ENCODE data around the gene ZNF22.

ZNF22 gene

GRCh38 chr10:44978213-44978569, 22.5 kb upstream of the ZNF22 start:
- no peak for DNase-seq

- peak; percentile 33 for DNase-seq
These were observed 22.0 kb upstream of the ZNF22 start, which contains the start of gene DEPP1 for GRCh38 chr10:44978570-44979280. Gene DEPP1, minus strand, starts transcription at chr10:44978809. Its CDS starts 779 bp downstream, at chr10:44978030.

GRCh38 chr10:44979281-44980191, 21.2 kb upstream of the ZNF22 start:
- DNase-seq, result no peak

DNA sequence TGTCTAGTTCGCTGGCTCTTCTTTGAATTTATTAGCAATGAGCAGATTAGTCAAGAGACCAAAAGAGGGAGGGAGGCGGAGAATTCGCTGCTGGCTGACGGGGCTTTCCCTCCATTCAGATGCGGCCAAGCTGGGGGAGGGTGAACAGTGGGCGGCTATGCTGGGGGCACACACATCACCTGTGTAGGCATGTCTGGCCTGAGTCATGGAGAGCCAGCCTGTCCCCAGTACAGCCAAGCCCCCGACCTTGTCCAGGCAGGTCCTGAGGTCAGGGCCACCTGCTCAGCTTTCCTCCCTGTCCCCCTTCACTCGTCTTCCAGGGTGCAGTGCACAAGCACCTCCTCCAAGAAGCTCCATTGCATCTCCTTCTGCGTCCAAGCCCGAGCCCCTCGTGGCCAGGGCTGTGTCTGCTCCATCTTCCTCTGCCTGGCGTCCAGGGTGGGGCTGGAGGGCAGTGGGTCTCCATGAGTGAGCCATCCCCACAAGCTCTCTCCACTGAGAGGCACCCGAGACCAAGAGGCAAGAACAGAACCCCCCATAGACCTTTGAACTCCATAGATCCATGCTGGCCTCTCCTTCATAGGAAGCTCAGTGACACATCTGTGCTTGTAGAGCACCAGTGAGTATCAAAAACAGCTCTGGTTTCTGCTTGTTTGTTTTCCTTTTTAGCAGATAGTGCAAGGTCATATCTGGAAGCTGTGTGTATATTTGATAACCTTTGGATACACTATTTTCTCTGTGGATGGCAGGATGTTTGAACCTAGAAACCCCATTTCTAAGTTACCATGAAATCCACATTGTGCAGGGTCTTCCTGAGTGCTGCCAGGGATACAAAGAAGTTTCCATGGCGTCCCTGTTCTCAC, 20.2 kb upstream of the ZNF22 start:
- no peak for DNase-seq

- no peak for DNase-seq
These were observed 19.3 kb upstream of the ZNF22 start for GRCh38 chr10:44981172-44982113.

- DNase-seq, result no peak
These were observed 18.6 kb upstream of the ZNF22 start for GRCh38 chr10:44982114-44982460.

DNA sequence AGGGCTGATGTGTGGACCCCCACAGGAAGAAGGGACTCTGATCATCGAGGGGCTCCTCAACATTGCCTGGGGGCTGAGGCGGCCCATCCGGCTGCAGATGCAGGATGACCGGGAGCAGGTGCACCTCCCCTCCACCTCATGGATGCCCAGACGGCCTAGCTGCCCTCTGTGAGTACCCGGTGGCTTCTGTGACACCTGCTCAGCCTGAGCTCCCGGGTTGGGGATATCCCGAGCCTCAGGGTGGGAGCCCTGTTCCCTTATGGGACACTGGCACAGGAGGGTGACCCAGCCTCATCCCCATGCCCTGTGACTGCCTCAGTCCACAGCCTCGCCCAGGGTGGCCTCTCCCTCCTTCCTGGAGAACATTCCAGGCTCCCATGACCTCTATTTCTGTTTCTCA, 18.2 kb upstream of the ZNF22 start:
- no peak for DNase-seq

DNA sequence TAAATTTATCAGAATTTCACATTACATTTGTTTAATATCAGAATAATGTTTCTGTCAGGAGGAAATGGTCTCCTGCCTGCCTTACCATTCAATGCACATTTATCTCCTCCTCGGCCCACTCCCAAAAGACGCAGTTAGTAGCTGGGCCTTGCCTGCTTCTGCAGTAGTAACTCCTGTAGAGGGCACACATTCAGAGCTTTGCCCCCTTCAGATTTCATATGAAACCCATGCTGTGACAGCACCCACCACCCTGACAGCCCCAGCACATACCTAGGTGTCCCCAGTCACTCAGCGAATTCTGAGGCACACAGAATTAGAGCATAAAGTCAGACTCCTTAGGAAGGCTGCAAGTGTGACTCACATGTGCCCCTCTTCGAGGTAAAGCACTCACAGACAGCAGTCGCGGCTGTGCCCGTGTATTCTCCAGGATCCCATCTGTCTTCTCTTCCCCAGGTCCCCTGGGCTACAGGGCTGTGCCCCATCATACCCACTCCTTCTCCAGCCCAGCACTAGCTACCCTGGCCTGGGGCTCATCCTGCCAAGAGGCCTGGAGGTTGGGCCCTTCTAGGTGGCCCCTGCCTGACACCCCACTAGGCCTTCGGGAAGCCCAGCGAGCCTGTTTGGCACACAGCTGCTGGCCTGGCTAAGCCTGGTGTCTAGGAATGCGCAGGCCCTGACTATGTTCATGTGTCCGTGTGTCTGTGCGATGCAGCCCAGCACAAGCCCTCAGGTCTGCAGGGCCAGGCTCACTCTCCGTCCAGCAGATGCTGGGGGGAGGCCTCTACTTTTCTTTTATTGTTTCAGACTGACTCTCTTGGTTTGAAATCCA, 17.4 kb upstream of the ZNF22 start:
- DNase-seq, result no peak

GRCh38 chr10:44983895-44984278, 16.8 kb upstream of the ZNF22 start:
- DNase-seq, result no peak

DNA sequence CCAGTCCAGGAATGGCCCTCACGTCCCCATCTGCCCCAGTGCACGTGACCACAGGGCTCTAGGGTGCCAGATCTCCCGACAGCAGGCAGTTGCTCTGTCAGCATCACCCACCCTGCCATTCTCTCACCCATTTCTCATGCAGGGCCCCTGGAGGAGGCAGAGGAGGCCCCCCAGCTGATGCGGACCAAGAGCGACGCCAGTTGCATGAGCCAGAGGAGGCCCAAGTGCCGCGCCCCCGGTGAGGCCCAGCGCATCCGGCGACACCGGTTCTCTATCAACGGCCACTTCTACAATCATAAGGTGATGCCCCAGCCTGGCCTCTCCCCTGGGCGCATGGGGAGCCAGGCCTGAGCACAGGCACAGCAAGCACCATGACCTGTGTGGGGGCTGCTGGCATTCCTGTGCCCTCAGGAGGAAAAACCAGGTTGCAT, 16.0 kb upstream of the ZNF22 start:
- DNase-seq, result no peak

- no peak for DNase-seq
These were observed 15.5 kb upstream of the ZNF22 start for GRCh38 chr10:44985175-44985681.

GRCh38 chr10:44986179-44986578, 14.5 kb upstream of the ZNF22 start:
- no peak for DNase-seq

GRCh38 chr10:44986670-44987069, 14.1 kb upstream of the ZNF22 start:
- DNase-seq, result no peak

DNA sequence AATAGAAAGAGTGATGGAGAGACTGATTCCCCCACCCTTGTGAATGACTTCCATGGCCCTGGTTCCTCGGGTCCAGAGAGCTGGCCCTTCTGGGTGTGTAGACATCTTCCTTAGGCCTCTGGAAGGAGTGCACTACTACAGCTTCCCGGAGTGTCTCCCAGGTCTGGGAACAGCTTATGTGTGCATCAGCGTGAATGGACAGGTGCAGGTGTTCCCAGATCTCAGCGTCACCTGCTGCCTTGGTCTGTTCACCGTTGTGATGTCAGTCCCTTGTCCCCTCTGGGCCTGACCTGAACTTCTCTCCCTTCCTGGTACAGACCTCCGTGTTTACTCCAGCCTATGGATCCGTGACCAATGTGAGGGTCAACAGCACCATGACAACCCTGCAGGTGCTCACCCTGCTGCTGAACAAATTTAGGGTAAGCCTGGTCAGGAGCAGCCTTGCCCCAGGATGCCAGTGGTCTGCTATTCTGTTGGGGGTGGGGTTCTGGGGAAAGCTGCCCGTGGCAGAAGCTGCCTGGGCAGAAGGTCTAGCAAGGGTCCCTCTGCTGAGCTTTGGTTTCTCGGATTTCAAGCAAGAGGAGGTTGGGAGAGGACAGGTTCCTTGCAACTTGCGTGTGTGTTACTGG, 11.7 kb upstream of the ZNF22 start:
- DNase-seq, result no peak

DNA sequence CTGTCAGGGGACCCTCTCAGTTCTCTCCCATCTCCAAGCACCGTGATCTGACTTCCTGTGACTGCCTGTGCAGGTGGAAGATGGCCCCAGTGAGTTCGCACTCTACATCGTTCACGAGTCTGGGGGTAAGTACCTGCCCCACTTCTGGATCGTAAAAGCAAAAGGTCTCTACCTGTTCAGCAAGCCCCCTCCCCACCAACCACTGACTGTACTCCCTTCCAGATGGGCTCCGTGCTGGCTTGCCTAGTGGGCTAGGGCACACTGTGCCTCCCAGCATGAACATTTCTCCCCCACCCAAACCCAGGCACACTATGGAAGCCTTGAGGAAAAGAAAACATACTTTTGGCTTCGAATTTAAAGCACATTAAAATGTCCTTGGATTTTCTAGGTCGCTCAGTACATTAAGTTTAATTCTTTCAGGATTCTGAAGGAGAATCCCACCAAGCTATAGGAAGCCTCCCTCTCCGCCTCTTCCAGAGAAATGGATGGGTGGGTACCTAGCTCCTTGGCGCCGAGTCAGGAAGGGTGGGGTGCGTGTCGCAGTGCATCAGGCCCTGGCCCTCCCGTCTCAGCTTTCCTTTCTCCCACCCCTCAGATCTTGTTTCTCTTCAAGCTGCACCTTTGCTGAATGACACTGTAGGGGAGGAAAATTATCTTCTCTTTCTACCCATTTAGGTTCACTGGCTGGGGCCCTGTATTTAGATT, 11.0 kb upstream of the ZNF22 start:
- DNase-seq, result no peak

- DNase-seq, result no peak
These were observed 10.4 kb upstream of the ZNF22 start for GRCh38 chr10:44990302-44990655.

DNA sequence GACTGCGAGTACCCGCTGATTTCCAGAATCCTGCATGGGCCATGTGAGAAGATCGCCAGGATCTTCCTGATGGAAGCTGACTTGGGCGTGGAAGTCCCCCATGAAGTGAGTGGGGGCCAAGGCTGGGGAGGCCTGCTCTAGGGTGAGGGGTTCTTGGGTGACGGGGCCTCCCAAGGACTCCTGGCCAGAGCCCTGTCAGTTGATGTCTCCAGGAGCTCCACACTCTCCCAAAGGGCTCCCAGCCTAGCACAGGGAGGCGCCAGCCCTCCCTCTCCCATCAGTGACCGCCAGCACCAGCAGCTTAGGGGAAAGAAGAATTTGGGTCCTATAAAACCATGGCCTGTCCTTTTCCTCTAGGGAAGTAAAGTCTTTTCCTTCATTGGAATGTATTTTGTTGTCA, 9.8 kb upstream of the ZNF22 start:
- DNase-seq, result no peak

- no peak for DNase-seq
These were observed 9.2 kb upstream of the ZNF22 start for GRCh38 chr10:44991571-44991970.

DNA sequence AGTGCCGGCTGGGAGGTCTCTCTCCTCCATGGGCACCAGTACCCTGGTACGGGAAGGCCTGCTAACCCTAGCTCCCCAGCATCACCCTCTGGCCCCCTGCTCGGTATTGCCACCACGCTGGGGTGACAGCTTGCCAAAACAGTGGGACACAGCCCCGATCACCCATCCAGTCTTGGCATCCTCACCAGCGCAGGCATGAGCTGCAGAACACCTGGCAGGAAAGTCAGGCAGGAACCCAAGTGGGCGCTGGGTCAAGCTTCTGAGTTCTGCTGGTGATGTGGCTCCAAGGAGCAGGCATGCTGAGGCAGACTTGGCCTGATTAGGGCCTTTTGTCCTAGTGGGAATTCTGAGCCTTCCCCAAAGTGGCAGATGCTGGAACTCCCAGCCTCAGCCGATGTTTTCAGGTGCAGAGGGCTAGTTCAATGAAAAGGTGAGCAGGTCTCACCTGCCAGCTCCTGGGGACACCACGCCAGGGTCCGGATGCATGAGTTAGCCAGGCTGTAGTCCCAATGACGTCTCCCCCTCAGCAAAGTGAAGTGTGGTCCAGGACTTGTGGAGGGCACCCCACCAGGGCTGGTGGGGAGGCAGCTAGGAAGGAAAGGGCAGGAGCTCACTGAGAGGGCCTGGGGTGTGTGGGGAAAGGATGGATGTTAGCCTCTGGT, 8.5 kb upstream of the ZNF22 start:
- no peak for DNase-seq

Data from stimulated activated CD4-positive, alpha-beta T cell treated with anti-CD3 and anti-CD28 coated beads, Interleukin-1b, Interleukin-23, amount 100 ng/mL, for 48 hours (primary cell).